HG02763 (cell line): ENCODE data around the gene POLR1H.
A peak's percentile ranks its signal among the peaks of the same experiment; 100 is the strongest.

ENCODE experiments used
- ATAC-seq: cut with Tn5 transposase; IDR thresholded peaks from one replicate; pipeline ENCODE4 v1.9.1; 2021; ENCODE audit warnings: mild to moderate bottlenecking, moderate library complexity; ENCODE audit not compliant: unreplicated experiment

Gene POLR1H

GRCh38 chr6:30061858-30062458, 893 bp downstream of the POLR1H start:
- ATAC-seq, result peak; percentile 12

GRCh38 chr6:30062471-30063178, 1.6 kb downstream of the POLR1H start:
- ATAC-seq, result no peak

GRCh38 chr6:30063315-30063714, 2.2 kb downstream of the POLR1H start:
- ATAC-seq, result no peak

GRCh38 chr6:30066082-30066481, 5.0 kb downstream of the POLR1H start:
- ATAC-seq, result no peak

GRCh38 chr6:30066577-30067459, 5.8 kb downstream of the POLR1H start, which contains the start of gene PPP1R11:
TSS of gene PPP1R11 (plus strand) at chr6:30067198. CDS start at chr6:30067411, 213 bp downstream.
- peak; percentile 96 for ATAC-seq

GRCh38 chr6:30067460-30068139, 6.5 kb downstream of the POLR1H start:
- no peak for ATAC-seq

- ATAC-seq, result no peak
Observed at GRCh38 chr6:30071081-30071818, 10.2 kb downstream of the POLR1H start.

- ATAC-seq, result no peak
Observed at GRCh38 chr6:30071858-30072257, 10.8 kb downstream of the POLR1H start.

- ATAC-seq, result no peak
Observed at GRCh38 chr6:30073489-30074235, 12.6 kb downstream of the POLR1H start.

- ATAC-seq, result no peak
Observed at GRCh38 chr6:30074331-30075093, 13.4 kb downstream of the POLR1H start.

- ATAC-seq, result no peak
Observed at GRCh38 chr6:30075094-30075789, 14.2 kb downstream of the POLR1H start, which contains the start of gene RNF39. TSS of gene RNF39 (minus strand) at chr6:30075769. CDS start at chr6:30075585, 184 bp downstream.

- ATAC-seq, result no peak
Observed at GRCh38 chr6:30075790-30076732, 15.0 kb downstream of the POLR1H start.

- no peak for ATAC-seq
Observed at GRCh38 chr6:30077218-30077617, 16.2 kb downstream of the POLR1H start.

- ATAC-seq, result no peak
Observed at GRCh38 chr6:30087876-30088275, 26.8 kb downstream of the POLR1H start.

- no peak for ATAC-seq
Observed at GRCh38 chr6:30091577-30092381, 30.7 kb downstream of the POLR1H start.

- no peak for ATAC-seq
Observed at GRCh38 chr6:30092852-30093543, 31.9 kb downstream of the POLR1H start.
